Stomach smooth muscle (tissue), 2 donors: ENCODE measurements around the gene STK24.

ENCODE experiments used
- H3K27ac ChIP-seq: one replicate; pipeline ENCODE4 v1.7.0; 2013; ENCODE audit warnings: mild to moderate bottlenecking, low read length, inconsistent platforms
- H3K27me3 ChIP-seq, 2 donors: one replicate each; pipeline ENCODE4 v1.7.0; 2013; ENCODE audit warnings: low read length in 2 of 2; ENCODE audit not compliant: insufficient read depth in 2 of 2, control insufficient read depth in 1 of 2
- H3K36me3 ChIP-seq, 2 donors: one replicate each; pipeline ENCODE4 v1.7.0; 2013; ENCODE audit warnings: low read length in 2 of 2; ENCODE audit not compliant: control insufficient read depth in 2 of 2, insufficient read depth in 2 of 2
- H3K4me1 ChIP-seq: one replicate; pipeline ENCODE4 v1.7.0; 2013; ENCODE audit warnings: low read length; ENCODE audit not compliant: control insufficient read depth, insufficient read depth
- H3K4me3 ChIP-seq, 2 donors: one replicate each; pipeline ENCODE4 v1.7.0; 2013; ENCODE audit warnings: low read length in 2 of 2
- H3K9ac ChIP-seq, 2 donors: one replicate each; pipeline ENCODE4 v1.7.0; 2013; ENCODE audit warnings: low read length in 2 of 2, mild to moderate bottlenecking in 1 of 2
- H3K9me3 ChIP-seq, 2 donors: one replicate each; pipeline ENCODE4 v1.7.0; 2013; ENCODE audit warnings: low read length in 2 of 2; ENCODE audit not compliant: control insufficient read depth in 2 of 2
- donor health status: healthy.
- donor health status: Pancreatic carcinoma.

The STK24 gene

DNA sequence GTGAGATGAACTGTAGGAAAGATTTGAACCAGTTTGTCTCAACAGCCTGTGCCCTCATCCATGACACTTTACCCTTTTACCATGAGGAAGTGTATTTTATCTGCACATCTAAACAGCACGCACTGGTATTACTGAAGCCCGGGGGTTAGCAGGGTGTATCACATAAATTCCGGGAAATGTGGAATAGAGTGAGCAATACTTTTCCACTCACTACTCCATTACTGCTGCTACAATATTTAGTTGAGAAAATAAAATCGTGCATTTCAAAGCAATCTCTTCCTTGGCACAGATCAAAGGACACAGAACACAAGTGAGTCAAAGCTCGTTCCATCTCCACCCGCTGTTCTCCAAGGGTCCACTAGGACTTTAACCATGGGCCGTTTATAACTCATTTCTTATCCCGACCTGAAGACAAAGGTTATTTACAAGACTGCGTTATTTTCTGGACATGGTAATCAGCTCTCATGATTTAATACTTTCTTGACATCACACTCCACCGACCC, 35.2 kb downstream of the STK24 start:
- H3K36me3 ChIP-seq, result peaks cover 0 to 2% of the 10 kb centered on the region in 2 donors
- no peaks in the 10 kb centered on the region for H3K27me3 ChIP-seq
- no peak overlapping the region for H3K27ac ChIP-seq
- peaks cover 44% of the 10 kb centered on the region for H3K4me1 ChIP-seq
- no peaks in the 10 kb centered on the region for H3K9me3 ChIP-seq
- no peak overlapping the region for H3K9ac ChIP-seq
- no peak overlapping the region for H3K4me3 ChIP-seq

DNA sequence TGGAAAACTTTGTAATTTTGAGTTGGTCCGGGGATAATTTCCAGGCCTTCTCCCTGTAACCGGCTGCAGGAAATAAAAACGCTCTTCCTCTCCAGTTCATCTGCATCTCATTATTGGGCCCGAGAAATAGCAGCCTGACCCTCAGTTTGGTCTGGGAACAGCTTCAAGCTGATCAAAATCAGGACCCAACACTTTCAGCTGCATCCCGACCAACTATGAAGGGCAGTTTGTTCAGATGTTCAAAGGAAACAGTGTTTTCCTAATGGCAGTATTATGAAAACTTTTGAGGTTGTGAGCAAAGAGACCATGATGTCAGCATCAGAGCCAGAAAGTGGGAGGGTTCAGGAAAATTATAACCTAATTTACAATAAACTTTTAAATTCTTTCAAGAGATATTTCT, 35.7 kb downstream of the STK24 start:
- no peak overlapping the region for H3K9ac ChIP-seq
- peaks cover 44% of the 10 kb centered on the region for H3K4me1 ChIP-seq
- H3K9me3 ChIP-seq, result no peaks in the 10 kb centered on the region
- H3K4me3 ChIP-seq, result no peak overlapping the region
- H3K36me3 ChIP-seq, result peaks cover 0 to 2% of the 10 kb centered on the region in 2 donors
- H3K27ac ChIP-seq, result no peak overlapping the region
- H3K27me3 ChIP-seq, result no peaks in the 10 kb centered on the region

DNA sequence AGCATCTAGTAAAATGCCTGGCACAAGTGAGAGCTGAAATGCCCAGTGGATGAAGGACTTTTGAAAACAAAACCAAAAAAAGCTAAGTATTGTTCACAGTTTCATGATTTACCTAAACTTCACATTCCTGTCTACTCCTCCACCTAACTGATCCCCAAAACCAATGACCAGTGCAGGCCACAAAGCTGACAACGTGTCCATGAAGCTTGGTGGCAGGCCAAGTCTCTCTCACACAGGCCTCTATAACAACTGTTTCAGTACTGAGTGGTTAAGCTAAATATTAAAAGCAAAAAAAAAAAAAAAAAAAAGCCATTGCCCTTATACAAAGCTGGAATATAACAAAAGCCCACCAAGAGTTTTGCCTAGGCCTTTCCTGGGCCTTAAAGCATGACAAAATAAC, 36.4 kb downstream of the STK24 start:
- Histone ChIP-seq H3K27ac (no peak overlapping the region), H3K4me1 (peaks cover 47% of the 10 kb centered on the region), H3K9me3 (no peaks in the 10 kb centered on the region)

DNA sequence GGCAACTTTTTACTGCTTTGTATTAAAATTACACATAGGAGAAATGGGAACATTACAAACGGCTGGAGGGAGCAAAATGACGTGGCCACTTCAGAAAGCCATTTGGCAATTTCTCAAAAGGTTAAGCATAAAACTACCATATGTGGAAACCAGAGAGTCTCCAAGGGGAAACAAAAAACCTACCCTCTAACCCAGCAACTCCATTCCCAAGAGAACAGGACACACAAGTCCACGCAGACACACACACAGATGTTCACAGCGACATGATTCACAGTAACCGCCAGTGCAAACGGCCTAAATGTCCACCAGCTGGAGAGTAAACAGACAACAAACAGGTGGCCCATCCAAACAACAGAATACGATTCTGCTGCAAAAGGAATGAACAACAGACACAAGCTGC, 37.2 kb downstream of the STK24 start:
- Histone ChIP-seq H3K9ac (no peak overlapping the region), H3K27ac (no peak overlapping the region), H3K9me3 (no peaks in the 10 kb centered on the region), H3K4me1 (peaks cover 48% of the 10 kb centered on the region), H3K27me3 (no peaks in the 10 kb centered on the region), H3K4me3 (no peak overlapping the region), H3K36me3 (peaks cover 0 to 3% of the 10 kb centered on the region in 2 donors)

More for the DNA sequence above, 36.4 kb downstream of the STK24 start:
- Histone ChIP-seq H3K27me3 (no peaks in the 10 kb centered on the region), H3K4me3 (no peak overlapping the region), H3K36me3 (peaks cover 0 to 3% of the 10 kb centered on the region in 2 donors), H3K9ac (no peak overlapping the region)

DNA sequence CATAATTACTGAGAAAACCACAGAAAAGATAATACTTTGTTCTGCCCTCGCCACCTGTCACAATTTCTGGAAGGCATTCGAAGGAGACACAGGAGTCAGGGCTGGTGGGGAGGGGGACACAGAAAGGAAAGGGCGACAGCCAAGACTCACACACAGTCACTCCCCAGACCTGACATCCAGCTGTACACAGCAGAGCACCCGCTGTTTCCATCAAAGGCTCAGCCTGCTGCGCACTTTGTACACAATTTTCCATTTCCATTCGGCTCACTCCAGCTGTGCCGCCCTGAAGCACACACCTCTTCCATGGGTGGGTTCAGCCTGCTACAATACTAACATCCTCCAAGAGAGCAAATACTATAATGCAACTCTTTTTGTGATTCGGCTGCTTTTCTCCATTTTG, 38.0 kb downstream of the STK24 start:
- Histone ChIP-seq H3K27me3 (no peaks in the 10 kb centered on the region), H3K4me3 (no peak overlapping the region), H3K9me3 (no peaks in the 10 kb centered on the region), H3K27ac (no peak overlapping the region), H3K36me3 (peaks cover 0 to 3% of the 10 kb centered on the region in 2 donors), H3K9ac (no peak overlapping the region), H3K4me1 (peaks cover 43% of the 10 kb centered on the region)

DNA sequence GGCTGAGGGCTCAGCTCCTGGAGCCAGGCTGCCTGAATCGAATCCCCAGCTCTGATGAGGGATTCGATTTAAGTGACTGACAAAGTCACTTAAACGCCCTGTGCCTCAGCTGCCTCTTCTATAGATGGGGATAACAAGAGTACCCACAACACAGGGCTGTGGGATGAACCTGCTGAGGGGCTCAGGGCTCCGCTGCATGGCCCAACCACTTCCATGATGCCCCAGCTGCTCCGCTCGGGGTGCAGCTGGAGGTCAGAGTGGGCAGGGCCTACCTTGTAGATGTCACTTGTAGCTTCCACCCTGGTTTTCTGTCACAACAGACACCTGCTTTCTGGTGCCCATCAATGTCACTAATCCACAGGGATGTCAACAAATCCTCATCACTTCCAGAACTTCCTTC, 39.2 kb downstream of the STK24 start:
- peaks cover 0 to 3% of the 10 kb centered on the region in 2 donors for H3K36me3 ChIP-seq
- H3K4me3 ChIP-seq, result no peak overlapping the region
- H3K9me3 ChIP-seq, result no peaks in the 10 kb centered on the region
- H3K27me3 ChIP-seq, result no peaks in the 10 kb centered on the region
- H3K9ac ChIP-seq, result no peak overlapping the region
- peaks cover 34% of the 10 kb centered on the region for H3K4me1 ChIP-seq
- no peak overlapping the region for H3K27ac ChIP-seq

DNA sequence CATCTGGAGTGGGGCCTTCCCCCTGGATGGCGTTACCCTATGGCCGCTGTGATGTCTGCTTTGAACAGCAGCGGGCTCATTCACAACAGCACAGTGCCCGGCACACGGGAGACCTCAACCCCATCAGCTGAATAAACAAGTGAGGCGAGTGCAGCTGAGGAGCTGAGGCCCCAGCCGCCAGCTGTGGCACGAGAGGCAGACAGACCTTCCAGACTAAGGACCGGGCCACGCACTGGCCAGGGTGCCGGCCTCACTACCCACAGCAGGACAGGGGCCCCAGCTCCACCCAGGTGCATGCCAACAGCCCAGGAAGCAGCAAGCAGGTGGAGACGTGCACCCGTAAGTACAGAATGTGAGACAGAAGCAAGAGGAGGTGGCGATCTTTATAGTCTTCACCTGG, 39.6 kb downstream of the STK24 start:
- Histone ChIP-seq H3K9ac (no peak overlapping the region), H3K4me1 (peaks cover 29% of the 10 kb centered on the region), H3K9me3 (no peaks in the 10 kb centered on the region), H3K4me3 (no peak overlapping the region), H3K27me3 (no peaks in the 10 kb centered on the region), H3K27ac (no peak overlapping the region), H3K36me3 (peaks cover 0 to 3% of the 10 kb centered on the region in 2 donors)

DNA sequence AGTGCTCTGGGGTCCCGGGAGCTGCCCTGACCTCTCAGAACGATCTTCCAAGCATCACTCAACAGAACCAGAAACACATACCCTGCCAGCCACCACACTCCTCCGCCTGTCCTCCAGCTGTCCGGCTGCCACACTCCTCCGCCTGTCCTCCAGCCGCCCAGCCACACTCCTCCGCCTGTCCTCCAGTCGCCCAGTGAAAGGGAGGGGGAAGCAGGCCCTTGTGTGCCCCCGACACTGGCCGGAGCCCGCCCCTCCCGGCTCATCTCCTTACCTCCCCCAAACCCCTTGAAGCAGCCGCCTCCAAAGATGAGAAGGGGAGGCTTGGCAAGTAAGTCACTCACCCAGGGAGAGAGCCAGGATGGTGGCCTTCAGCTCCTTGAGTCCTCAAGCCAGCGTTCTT, 40.2 kb downstream of the STK24 start:
- Histone ChIP-seq H3K36me3 (peaks cover 0 to 3% of the 10 kb centered on the region in 2 donors), H3K4me3 (no peak overlapping the region), H3K9ac (no peak overlapping the region), H3K27ac (no peak overlapping the region), H3K27me3 (no peaks in the 10 kb centered on the region), H3K9me3 (no peaks in the 10 kb centered on the region), H3K4me1 (peaks cover 27% of the 10 kb centered on the region)

DNA sequence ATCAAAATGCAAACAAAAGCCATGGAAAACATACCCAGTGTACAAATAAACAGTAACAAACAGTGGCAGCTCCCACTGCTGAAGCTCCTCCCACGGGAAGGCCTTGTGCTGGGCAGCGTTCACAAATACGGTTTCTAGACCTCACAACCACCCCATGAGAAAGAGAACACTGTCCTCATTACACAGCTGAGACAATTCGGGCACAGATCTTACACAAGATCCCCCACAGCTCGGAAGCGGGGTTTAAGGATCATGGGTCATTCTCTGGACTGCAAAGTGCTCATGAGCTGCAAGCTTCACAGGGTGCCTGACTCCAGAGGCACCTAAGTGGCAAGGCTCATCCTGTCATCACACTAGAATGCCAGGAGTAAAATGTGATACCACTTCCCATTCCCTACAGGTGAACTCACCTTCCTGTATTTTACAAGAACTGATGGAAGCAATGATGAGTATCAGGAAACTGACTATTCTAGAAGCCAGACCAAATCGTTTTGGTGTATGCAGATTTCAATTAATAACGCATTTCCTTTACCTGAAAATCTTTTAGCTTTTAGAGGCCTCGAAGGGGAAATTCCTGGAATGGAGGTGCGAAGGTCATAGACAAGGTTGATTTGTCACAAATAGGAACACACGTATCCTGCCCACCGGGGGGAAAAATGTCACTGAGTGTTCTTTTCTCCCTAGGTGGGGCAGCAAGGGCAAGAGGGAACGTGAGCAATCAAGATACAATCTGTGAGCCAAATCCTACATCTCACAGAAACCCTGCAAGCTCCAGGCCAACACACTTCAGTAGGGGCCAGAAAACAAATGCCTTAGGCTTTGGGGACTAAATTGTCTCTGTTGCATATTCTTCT, 41.2 kb downstream of the STK24 start:
- Histone ChIP-seq H3K27me3 (no peaks in the 10 kb centered on the region), H3K36me3 (peaks cover 0 to 3% of the 10 kb centered on the region in 2 donors), H3K4me3 (no peak overlapping the region), H3K4me1 (peaks cover 22% of the 10 kb centered on the region), H3K9me3 (no peaks in the 10 kb centered on the region), H3K9ac (no peak overlapping the region), H3K27ac (no peak overlapping the region)

DNA sequence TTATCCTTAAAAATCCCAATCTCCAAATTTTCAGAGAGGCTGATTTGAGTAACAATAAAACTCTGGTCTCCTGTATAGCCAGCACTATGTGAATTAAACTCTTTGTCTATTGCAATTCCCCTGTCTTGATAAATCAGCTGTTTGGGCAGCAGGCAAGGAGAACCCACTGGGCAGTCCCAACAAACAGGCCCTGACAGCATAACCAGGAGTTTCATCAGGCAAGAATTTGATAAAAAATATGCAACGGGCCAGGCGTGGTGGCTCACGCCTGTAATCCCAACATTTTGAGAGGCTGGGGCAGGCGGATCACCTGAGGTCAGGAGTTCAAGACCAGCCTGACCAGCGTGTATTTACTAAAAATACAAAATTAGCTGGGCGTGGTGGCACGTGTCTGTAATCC, 42.1 kb downstream of the STK24 start:
- Histone ChIP-seq H3K4me1 (peaks cover 18% of the 10 kb centered on the region), H3K9ac (no peak overlapping the region), H3K36me3 (peaks cover 0 to 3% of the 10 kb centered on the region in 2 donors), H3K27me3 (no peaks in the 10 kb centered on the region), H3K27ac (no peak overlapping the region), H3K4me3 (no peak overlapping the region), H3K9me3 (no peaks in the 10 kb centered on the region)

DNA sequence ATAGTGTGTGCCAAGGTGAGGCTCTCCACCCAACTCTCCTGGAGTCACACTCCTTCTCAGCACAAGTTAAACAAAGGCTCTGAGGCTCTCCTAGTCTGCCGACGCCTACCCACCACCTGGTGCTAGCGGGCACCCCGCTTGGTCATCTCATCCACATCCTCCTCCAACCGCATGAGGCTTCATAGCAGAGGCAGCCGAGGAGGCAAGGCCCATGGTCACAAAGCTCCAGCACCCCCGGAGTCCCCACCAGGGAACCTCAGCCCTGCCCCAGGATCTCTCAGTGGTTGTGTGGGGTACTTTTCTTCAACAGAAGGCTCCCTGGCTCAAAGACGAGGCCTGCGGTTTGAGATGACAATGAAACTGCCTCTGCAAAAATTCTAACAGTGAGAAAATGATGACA, 43.0 kb downstream of the STK24 start:
- no peak overlapping the region for H3K9ac ChIP-seq
- H3K4me3 ChIP-seq, result no peak overlapping the region
- no peaks in the 10 kb centered on the region for H3K27me3 ChIP-seq
- peaks cover 0 to 3% of the 10 kb centered on the region in 2 donors for H3K36me3 ChIP-seq
- no peaks in the 10 kb centered on the region for H3K9me3 ChIP-seq
- peaks cover 21% of the 10 kb centered on the region for H3K4me1 ChIP-seq
- H3K27ac ChIP-seq, result no peak overlapping the region
